ENCODE data around the gene APLP2.

DNA sequence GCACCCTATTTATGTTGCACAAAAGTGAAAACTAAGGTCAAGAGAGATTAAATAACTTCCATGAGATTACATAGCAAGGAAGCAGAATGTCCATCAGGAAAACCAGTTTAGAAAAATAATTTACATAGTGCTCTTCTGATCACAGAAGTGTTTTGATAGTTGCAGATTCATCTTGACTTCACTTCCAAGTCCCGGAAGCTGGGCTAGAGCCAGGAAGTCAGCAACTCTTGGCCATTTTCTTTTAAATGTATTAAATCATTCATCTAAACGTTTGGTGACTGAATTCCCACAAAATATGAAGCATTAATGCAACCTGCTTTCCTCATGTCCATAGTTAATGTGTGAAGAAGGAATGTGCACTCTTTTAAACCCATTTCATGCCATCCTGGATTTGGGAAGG is 29.7 kb downstream of the APLP2 start:
- TF ChIP-seq, protein P1, sequence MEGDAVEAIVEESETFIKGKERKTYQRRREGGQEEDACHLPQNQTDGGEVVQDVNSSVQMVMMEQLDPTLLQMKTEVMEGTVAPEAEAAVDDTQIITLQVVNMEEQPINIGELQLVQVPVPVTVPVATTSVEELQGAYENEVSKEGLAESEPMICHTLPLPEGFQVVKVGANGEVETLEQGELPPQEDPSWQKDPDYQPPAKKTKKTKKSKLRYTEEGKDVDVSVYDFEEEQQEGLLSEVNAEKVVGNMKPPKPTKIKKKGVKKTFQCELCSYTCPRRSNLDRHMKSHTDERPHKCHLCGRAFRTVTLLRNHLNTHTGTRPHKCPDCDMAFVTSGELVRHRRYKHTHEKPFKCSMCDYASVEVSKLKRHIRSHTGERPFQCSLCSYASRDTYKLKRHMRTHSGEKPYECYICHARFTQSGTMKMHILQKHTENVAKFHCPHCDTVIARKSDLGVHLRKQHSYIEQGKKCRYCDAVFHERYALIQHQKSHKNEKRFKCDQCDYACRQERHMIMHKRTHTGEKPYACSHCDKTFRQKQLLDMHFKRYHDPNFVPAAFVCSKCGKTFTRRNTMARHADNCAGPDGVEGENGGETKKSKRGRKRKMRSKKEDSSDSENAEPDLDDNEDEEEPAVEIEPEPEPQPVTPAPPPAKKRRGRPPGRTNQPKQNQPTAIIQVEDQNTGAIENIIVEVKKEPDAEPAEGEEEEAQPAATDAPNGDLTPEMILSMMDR (IDR thresholded peaks at IDR 0.05 in 8 of 11, conservative IDR thresholded peaks at IDR 0.05 in 3 of 11) = no peak
- no peak for TF ChIP-seq POLR2A (IDR thresholded peaks at IDR 0.05)
